ENCODE measurements around the gene MAN1A1. TPM values are rescaled to one million over a fixed set of nuclear protein-coding genes. Genes with fewer than 3 reads are reported as not detected.

MAN1A1 gene
- total RNA-seq, 1 donor, result 33.4 TPM

DNA sequence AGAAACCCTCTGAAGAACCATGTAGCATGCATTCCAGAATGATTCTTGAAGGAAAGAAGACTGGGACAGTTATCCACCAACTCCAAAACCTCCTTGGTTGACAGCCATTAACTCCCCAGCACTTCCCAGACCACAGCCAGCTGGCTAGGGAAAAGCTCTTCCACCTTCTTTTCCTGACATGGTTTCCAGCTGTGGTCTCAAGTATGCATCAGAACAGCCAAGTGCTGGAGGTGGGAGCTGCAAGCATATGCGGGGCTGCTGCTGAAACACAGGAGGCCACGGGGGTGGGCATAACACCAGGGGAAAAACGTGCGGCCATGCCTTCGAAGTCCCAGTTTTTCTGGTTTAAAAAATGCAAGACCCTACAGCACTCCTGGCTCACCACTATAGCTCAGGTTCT is 163.1 kb downstream of the MAN1A1 start:
- Histone ChIP-seq H3K27me3 (ENCODE audit: insufficient read depth, low read length) (no peaks in the 10 kb centered on the region), H3K4me1 (ENCODE audit: insufficient read depth, low read length) (no peaks in the 10 kb centered on the region), H3K9me3 (ENCODE audit: low read depth, low read length) (no peaks in the 10 kb centered on the region), H3K4me3 (ENCODE audit: low read length) (no peak overlapping the region)

DNA sequence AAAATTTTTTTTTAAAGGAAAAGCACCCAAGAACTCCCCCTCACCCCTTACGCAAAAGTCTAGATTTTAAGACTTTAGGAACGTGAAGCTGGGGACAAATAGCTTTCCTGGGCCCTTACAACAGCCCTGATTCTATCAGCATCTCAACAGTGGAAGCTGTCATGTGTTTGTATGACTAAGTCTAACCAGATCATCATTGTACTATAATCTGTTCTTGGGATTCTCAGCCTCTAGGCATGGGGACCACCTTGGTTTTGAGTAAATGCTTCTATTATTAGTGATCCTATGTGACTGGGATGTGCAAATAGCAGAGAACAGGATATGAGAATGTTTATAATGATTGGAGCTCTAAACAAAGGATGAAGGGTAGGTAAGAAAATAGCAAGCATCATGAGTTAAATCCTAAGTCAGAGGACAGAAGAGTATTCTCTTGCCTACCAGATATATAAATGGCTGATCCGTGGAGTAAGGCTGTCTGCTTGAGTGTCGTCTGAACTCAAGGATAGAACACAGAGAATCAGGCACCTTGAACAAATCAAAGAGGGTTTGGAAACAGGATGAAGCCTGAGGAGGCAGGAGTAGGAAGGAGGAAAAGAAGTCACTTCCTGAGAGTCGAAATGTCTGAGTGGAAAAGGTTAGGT is 165.4 kb downstream of the MAN1A1 start:
- Histone ChIP-seq H3K4me1 (ENCODE audit: insufficient read depth, low read length) (no peaks in the 10 kb centered on the region), H3K27me3 (ENCODE audit: insufficient read depth, low read length) (no peaks in the 10 kb centered on the region), H3K9me3 (ENCODE audit: low read depth, low read length) (no peaks in the 10 kb centered on the region), H3K4me3 (ENCODE audit: low read length) (no peak overlapping the region)

DNA sequence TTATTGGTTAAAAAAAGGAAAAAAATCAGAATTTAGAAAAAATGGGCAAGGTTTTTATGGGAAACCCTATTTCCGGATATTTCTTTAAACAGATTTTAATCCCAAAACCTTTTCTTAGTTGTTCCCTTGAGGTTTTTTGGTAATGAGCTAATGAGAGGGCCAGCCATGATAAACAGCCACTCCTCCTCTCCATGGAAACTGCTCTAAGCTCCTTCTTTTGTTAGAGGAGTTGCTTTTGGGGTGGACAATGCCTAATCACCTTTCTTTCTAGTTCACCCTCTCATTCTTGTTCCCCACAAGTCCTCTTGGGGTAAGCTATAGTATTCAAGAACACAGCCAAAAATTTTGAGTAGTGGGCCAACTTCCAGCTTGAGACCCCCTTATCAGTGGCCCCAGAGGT is 166.1 kb downstream of the MAN1A1 start:
- H3K27me3 ChIP-seq (ENCODE audit: insufficient read depth, low read length), result no peaks in the 10 kb centered on the region
- no peaks in the 10 kb centered on the region for H3K9me3 ChIP-seq (ENCODE audit: low read depth, low read length)
- H3K4me1 ChIP-seq (ENCODE audit: insufficient read depth, low read length), result no peaks in the 10 kb centered on the region
- H3K4me3 ChIP-seq (ENCODE audit: low read length), result no peak overlapping the region

DNA sequence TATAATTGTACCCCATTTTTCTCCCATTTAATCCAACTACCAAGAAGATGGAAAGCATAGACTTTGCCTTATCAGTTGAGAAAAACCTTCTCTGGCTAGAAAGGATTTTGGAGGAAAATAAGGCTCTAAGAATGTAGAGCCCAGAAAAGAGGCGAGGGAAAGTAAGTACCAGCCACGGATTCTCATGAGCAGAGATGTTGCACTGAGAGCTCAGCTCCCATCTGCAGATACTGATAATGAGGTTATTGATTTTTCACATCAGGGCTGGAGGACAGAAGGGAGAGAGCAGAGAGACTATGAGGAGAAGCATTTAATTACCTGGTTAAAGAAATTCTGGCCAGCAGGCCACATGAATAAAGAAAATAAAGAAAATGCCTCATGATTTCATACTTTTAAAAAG is 166.7 kb downstream of the MAN1A1 start:
- Histone ChIP-seq H3K4me1 (ENCODE audit: insufficient read depth, low read length) (no peaks in the 10 kb centered on the region), H3K27me3 (ENCODE audit: insufficient read depth, low read length) (no peaks in the 10 kb centered on the region), H3K4me3 (ENCODE audit: low read length) (no peak overlapping the region), H3K9me3 (ENCODE audit: low read depth, low read length) (no peaks in the 10 kb centered on the region)

DNA sequence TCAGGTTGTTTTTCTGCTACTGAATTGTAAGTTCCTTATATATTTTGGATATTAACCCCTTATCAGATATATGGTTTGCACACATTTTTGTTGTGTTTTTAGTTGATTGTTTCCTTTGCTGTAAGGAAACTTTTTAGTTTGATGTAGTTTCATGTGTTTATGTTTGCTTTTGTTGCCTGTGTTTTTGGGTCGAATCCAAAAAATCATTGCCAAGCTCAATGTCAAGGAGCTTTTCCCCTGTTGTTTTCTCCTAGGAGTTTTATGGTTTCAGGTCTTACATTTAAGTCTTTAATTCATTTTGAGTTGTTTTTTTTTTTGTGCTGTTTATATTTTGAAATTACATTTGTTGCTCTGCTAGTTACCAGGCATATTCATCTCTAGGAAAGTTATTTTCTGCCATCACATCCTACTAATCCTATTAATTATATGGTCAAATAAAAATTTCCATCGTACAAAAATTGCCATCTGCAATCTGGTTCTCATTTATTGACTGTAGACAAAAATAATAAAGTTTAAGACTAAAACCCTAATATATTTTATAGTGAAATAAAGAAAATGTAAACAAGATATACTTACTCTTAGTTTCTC is 167.3 kb downstream of the MAN1A1 start:
- H3K4me3 ChIP-seq (ENCODE audit: low read length), result no peak overlapping the region
- no peaks in the 10 kb centered on the region for H3K27me3 ChIP-seq (ENCODE audit: insufficient read depth, low read length)
- H3K4me1 ChIP-seq (ENCODE audit: insufficient read depth, low read length), result no peaks in the 10 kb centered on the region
- no peaks in the 10 kb centered on the region for H3K9me3 ChIP-seq (ENCODE audit: low read depth, low read length)

DNA sequence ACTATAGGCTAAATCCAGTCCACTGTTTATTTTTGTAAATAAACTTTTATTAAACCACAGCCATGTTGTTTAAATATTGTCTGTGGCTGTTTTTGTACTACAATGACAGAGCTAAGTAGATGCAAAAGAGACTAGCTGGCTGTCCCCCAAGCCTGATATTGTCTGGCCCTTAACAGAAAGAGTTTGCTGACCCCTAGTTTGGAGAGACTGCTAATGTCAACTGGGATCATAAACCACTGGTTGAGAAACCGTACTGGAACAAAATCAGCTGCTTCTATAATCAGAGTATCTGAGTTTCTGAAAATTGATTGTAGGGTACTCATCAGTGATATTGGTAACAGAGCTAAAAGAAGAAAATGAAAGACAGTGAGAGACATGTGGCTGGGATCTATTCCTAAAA is 168.5 kb downstream of the MAN1A1 start:
- Histone ChIP-seq H3K4me1 (ENCODE audit: insufficient read depth, low read length) (no peaks in the 10 kb centered on the region), H3K9me3 (ENCODE audit: low read depth, low read length) (no peaks in the 10 kb centered on the region), H3K27me3 (ENCODE audit: insufficient read depth, low read length) (no peaks in the 10 kb centered on the region), H3K4me3 (ENCODE audit: low read length) (no peak overlapping the region)

DNA sequence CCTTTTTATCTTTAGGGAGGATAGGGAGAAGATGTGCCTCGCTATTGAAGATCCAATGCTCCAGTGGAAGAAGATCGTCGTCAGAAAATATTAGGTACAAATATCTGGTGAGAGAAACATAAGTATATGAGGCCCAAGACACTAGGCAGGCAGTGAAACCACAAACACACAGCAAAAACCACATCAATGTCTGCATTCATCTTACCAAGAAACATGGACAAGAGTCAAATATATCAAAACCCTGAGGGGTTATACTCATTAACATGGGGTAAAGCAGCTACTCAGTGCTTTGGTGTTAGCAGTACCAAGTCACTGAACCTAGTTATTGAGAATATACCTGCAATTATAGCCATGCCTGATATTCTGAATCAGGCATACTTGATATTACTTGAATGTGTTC is 169.7 kb downstream of the MAN1A1 start:
- Histone ChIP-seq H3K4me1 (ENCODE audit: insufficient read depth, low read length) (no peaks in the 10 kb centered on the region), H3K9me3 (ENCODE audit: low read depth, low read length) (no peaks in the 10 kb centered on the region), H3K27me3 (ENCODE audit: insufficient read depth, low read length) (no peaks in the 10 kb centered on the region), H3K4me3 (ENCODE audit: low read length) (no peak overlapping the region)

DNA sequence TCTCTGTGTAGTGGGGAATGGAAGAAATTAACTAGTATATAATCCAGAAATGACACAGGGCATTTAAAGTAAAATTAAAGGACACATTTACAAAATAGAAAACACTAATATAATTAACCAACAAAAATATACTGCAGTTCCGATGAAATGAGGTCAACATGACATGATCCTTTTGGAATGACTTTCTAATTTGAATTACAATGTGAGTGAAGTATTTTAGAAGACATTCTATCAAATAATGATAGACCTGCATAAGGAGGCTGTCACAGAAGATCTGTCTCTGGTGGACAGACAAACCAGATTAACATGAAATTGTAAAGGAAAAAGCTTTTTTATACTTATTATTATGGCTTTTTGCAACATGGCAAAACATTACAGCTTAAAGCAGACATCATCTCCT is 170.5 kb downstream of the MAN1A1 start:
- Histone ChIP-seq H3K27me3 (ENCODE audit: insufficient read depth, low read length) (no peaks in the 10 kb centered on the region), H3K4me1 (ENCODE audit: insufficient read depth, low read length) (no peaks in the 10 kb centered on the region), H3K9me3 (ENCODE audit: low read depth, low read length) (no peaks in the 10 kb centered on the region), H3K4me3 (ENCODE audit: low read length) (no peak overlapping the region)

DNA sequence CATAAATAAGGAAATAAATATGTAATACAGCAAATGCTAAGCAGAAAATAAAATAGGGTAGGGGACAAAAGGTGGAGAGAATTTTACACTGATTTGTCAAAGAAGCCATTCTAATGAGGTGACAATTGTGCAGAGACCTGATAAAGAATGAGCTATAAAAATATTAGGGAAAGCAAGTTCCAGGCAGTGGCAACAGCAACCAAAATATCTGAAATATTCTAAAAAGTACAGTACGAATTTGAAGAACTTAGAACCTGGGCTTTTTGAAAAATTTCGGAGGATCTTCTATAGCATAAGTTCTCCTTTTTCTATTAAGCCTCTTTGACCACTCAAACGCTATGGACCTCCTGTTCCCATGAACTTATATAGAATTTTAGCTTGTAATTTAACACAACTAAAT is 173.1 kb downstream of the MAN1A1 start:
- Histone ChIP-seq H3K27me3 (ENCODE audit: insufficient read depth, low read length) (no peaks in the 10 kb centered on the region), H3K4me3 (ENCODE audit: low read length) (no peak overlapping the region), H3K4me1 (ENCODE audit: insufficient read depth, low read length) (no peaks in the 10 kb centered on the region), H3K9me3 (ENCODE audit: low read depth, low read length) (no peaks in the 10 kb centered on the region)

DNA sequence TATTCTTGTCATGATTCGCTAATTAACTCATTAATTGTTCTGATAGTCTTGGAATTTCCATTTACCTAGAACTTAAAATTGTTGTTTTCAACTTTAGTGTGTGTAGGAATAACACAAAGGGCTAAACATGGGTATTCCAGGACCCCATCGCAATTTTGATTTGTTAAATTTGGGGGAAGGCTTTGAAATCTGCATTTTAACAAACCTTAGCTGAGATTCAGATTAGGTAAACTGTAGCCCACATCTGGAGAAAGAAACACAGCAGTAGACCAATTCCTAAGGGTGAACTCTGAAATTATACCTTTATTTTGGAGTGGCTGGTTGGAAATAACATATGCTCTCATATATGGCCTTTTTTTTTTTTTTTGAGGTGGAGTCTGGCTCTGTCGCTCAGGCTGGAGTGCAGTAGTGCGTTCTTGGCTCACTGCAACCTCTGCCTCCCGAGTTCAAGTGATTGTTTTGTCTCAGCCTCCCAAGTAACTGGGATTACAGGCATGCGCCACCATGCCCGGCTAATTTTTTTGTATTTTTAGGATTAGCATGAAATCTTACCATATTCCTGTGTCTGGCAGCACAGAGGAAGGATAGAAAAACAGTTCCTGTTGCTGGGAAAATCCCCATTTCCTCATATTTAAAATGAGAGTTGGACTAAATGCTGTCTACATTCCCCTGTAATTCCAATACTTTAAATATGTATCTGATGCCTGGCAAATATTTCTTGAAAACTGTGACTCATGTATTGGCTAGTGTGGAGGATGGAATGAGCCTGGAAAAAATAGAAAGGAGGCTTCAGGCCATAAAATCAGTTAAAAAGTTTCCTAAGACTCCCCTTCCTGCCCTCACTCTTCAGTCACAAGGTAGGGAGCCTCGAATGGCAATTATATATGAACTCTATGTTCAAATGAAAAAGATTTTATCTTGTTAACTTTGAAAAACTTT is 174.4 kb downstream of the MAN1A1 start:
- Histone ChIP-seq H3K9me3 (ENCODE audit: low read depth, low read length) (no peaks in the 10 kb centered on the region), H3K4me1 (ENCODE audit: insufficient read depth, low read length) (no peaks in the 10 kb centered on the region), H3K4me3 (ENCODE audit: low read length) (no peak overlapping the region), H3K27me3 (ENCODE audit: insufficient read depth, low read length) (no peaks in the 10 kb centered on the region)

DNA sequence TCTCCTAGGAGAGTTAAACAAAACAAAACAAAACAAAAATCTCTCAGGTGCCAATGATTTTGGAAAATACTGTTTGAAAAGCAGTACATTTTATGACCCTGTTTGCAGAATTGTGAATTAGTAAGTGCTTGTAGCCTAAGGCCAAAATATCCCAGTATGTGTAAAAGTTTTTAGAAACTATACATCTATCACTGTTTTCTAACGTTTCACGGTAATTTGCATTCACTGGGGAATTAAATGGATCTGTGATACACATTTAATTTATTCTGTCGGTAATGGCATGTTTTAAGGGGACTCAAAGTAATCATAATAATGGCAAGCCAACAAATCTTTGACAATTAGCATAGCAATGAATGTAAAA is 175.5 kb downstream of the MAN1A1 start:
- H3K9me3 ChIP-seq (ENCODE audit: low read depth, low read length), result no peaks in the 10 kb centered on the region
- H3K4me1 ChIP-seq (ENCODE audit: insufficient read depth, low read length), result no peaks in the 10 kb centered on the region
- H3K4me3 ChIP-seq (ENCODE audit: low read length), result no peak overlapping the region
- H3K27me3 ChIP-seq (ENCODE audit: insufficient read depth, low read length), result no peaks in the 10 kb centered on the region

DNA sequence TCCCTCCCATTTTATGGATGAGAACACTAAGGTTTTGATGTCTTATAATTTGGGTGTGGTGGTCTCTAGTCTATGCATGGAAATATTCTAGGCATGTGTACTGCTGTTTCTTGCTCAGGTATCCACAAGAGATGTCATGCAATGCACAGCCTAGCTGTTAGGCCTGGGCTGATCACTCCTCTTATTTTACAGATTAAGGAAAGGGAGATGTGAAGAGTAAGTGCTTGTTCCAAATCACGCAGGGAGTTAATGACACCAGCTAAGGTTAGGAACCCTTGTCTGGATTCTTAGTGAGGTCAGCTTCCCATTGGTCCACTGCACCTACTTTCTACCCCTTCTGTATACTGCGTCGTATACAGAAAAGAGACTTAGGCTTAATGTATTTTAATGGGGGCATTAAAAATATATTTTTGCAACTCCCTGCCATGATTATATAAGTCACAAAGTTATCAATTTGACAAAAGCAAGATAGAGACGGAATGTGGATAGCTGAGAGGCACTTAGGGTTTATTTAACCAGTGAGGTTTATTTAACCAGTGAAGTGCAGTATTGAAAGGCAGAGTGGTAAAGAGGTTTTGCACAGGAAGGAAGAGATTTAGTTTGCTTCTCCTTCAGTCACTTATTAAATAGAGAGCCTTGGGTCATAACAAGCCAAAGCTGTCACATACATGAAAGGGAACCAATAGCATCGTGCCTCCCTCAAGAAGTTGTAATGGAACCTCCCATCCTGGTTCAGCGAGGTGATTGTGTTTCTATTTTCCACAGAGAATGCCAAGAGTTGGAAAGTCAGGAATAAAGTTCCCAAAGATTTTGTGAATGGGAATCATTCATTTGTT is 176.1 kb downstream of the MAN1A1 start:
- Histone ChIP-seq H3K9me3 (ENCODE audit: low read depth, low read length) (no peaks in the 10 kb centered on the region), H3K4me1 (ENCODE audit: insufficient read depth, low read length) (no peaks in the 10 kb centered on the region), H3K27me3 (ENCODE audit: insufficient read depth, low read length) (no peaks in the 10 kb centered on the region), H3K4me3 (ENCODE audit: low read length) (no peak overlapping the region)

DNA sequence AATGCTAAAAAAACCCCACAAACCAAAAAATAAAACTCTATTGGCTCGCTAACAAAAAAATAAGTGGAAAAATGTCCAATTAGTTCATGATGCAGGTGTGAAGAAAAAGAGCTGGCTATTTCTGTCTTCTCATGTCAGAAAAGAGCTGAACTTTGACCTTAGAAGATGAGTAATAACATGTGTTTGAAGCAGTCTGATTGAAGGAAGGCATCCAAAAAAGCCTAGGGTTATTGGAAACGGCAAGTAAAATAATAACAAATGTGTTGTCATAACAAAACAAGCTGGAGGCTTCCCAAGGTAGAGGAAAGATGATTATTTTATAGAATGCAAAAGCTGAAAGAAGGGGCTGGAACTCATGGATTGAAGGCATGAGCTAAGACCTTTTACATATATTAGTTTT is 176.7 kb downstream of the MAN1A1 start:
- H3K9me3 ChIP-seq (ENCODE audit: low read depth, low read length), result no peaks in the 10 kb centered on the region
- no peak overlapping the region for H3K4me3 ChIP-seq (ENCODE audit: low read length)

DNA sequence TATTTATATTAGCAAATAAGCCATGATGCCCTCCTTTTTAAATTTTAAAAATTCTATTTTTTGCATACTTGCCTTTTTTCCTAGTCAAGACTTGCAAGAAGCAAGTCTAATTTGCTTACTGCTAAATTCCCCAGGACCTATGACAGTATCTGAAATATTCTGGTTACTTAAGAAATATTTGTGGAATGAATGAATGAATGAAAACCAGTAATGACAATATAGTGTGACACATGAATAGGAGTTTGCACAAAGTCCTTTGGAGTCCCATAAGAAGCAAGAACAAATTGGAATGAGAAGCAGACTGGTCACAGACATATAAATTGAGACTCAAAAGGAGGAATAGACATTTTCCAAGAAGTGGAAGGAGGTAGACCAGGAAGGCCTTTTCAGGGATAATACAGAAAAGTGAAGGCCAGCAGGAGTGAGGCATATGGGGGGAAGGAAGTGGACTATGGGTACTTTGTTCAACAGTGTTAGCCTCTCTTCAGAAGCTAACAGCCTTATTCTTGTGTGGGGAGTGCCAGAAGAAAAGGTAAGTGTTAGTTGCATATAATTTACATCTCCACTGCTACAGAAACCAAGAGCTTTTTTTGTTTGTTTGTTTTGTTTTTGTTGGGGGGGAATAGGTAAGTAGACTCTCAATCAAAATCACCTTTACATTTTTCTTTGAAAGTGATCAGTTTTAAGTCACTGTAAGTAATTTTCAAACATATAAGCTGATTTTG is 177.5 kb downstream of the MAN1A1 start:
- Histone ChIP-seq H3K27me3 (ENCODE audit: insufficient read depth, low read length) (no peaks in the 10 kb centered on the region), H3K4me1 (ENCODE audit: insufficient read depth, low read length) (no peaks in the 10 kb centered on the region), H3K4me3 (ENCODE audit: low read length) (no peak overlapping the region), H3K9me3 (ENCODE audit: low read depth, low read length) (no peaks in the 10 kb centered on the region)

More for the DNA sequence above, 176.7 kb downstream of the MAN1A1 start:
- Histone ChIP-seq H3K27me3 (ENCODE audit: insufficient read depth, low read length) (no peaks in the 10 kb centered on the region), H3K4me1 (ENCODE audit: insufficient read depth, low read length) (no peaks in the 10 kb centered on the region)

Measured in mononuclear cell (primary cell).